Sciatic nerve (tissue), 2 donors: ENCODE data around the gene CARTPT. TPM values are rescaled to one million over a fixed set of nuclear protein-coding genes. Genes with fewer than 3 reads are reported as not detected.

Experiments used
- ATAC-seq: fragments of 200-7000 bp; cut with Tn5 transposase; one replicate; pipeline ENCODE4 v1.9.1; 2020; ENCODE audit warnings: mild to moderate bottlenecking, moderate library complexity
- DNase-seq: peaks from one replicate; pipeline ENCODE4 v3.0.0-alpha.2; 2020; ENCODE audit warnings: low spot score
- intact Hi-C: fragments of 100-400 bp; cut with DNase I; formaldehyde crosslinking; loops from one replicate; pipeline ENCODE4 v1.14.2; 2022
- total RNA-seq: library from RNA; stranded (reverse); fragmentation: NEBNext Ultra II Directional; extraction: Animal tissue kit (Norgen Biotek cat#: 25700); gene quantifications from one replicate; pipeline ENCODE4 v1.2.1, GENCODE V29; 2021
- donor health status: DM: no; HTN: no; CAD: no.
- donor health status: DM: no; HTN: no; CAD: no.

Gene CARTPT
- total RNA-seq, 1 donor from 2014 or later = not detected

DNA sequence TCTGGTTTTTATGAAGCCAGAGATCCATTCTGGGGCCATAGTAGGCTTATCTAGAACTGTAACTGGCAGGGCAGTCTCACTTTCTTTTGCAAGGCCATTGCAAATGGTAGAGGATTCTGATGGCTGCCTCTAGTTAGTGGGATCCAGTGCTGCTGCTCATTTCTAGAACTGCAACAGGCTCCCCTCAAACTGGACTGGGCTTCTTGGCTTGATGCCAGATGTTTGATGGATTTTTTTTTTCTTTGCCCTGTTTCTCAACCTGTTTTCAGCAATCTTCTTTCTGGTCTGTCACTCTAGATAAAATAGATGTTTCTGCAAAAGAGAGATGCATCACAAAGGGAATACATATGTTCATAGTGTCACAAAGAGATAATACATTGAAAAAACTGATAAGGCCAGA is 11.9 kb downstream of the CARTPT start:
- DNase-seq (no peak), ATAC-seq (no peak)
- intact Hi-C loops = no loop called here

DNA sequence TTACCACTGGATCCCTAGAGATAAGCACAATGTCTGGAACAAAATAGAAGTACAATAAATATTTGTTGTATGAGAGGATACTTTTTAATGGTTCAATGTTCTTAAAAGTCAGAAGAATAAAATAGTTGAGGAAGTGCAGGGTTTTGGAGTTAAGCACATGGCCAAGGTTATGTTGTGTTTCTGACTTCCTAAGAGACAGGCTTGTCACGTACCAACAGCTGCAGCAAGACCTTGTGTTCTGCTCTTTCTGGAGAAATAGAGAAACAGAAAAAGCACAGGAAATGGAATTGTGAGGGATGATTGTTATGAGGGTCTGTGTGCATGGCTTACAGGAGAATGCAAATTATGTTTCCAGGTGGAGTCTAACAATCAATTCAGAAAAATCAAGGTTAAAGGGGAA is 12.9 kb downstream of the CARTPT start:
- DNase-seq = no peak
- no peak for ATAC-seq

DNA sequence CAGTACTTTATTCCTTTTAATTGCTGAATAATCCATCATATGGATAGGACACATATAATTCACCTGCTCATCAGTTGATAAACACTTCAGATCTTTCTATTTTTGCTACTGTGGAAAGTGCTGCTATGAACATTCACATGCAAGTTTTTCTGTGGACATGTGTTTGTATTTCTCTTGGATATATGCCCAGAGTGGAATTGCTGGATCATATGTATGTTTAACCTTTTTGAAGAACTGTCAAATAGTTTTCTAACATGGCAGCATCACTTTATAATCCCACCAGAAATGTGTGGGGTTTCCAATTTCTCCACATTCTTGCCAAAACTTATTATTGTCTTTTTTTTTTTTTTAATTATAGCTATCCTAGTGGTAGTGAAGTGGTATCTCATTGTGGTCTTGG is 15.1 kb downstream of the CARTPT start:
- intact Hi-C loops = no loop called here
- ATAC-seq = no peak
- no peak for DNase-seq

More for the DNA sequence above, 12.9 kb downstream of the CARTPT start:
- intact Hi-C loops = no loop called here

DNA sequence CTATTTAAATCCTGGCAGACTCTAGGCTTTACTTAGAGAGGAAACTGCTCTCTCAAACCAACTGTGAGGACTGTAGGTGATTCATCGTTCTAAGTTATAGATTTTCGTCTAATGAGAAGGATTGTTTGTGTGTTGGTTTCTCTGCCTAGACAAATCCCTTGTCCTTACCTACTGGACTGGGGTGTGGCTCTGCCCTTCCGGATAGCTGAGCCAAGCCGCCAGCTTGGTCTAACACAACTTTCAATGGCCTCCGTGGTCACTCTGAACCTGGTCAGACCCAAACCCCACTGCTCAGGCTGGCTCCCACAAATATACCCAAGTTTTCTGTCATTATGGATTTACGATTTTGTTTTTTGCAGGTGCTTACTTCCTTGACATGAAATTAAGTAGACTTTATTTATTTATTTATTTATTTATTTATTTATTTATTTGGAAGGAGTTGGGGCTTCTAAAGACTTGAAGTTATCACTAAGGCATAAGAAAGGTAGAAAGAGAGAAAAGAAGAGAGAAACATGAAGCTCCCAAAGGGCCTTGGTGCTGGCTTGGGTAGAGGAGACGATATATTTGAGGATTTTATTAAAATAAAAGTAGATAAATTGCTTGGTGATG is 19.0 kb downstream of the CARTPT start:
- intact Hi-C loops = no loop called here
- no peak for ATAC-seq

DNA sequence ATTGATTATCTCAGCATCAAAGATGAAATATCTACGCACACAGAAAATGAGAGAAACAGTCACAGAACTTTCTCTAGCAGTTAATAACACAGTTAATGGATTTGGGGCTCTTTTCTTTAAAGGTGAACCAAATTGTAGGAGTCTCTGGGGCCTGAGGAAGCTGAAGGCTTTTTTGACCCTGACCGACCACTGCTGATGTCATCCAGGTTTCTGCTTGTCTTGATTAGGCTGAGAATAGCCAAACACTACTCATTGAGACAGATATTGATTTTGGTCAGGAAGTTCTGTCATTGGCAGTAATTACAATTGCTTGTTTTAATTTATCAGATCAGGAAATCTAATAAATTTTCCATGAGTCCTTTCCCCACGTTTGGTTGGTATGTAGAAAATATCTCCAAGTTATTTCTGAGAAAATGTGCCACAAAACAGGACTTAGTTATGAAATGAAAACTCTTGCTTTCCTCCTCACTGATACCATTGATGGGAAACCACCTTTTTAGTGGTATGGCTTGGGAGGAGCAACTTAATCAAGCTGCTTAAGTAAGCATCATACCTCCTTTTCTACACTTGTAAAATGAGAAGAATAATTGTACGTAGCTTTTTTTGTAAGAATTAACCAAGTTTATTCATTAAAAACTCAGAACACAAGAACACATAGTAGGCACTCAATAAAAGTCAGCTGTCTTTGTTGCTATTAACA is 19.7 kb downstream of the CARTPT start:
- ATAC-seq = no peak
- intact Hi-C loops = no loop called here
- no peak for DNase-seq

More for the DNA sequence above, 19.0 kb downstream of the CARTPT start:
- no peak for DNase-seq

DNA sequence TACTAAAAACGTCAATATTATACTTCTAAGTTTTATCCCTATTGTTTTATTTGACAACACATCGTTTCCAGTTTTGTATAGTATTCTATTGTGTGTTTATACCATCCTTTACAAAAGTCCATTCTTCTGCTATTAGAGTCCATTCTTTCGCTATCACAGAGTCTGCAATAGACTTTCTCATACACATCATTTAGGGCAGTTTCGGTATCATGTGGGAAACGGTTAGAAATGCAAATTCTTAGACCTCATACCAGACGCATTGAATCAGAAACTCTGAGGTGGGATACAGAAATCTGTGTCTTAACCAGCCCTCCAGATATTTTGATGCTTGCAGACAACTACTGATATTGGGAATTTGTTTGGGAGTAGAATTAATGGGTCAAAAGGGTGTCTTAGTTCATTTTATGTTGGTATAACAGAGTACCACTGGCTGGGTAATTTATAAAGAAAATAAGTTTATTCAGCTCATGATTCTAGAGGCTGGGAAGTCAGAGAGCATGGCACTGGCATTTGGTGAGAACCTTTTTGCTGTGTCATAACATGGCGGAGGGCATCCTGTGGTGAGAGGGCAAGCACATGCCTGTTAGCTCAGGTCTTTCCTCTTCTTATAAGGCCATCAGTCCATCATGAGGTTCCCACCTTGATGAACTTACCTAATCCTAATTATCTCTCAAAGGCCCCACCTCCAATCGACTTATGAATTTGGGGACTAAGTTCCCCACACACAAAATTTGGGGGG is 21.1 kb downstream of the CARTPT start:
- DNase-seq (no peak), ATAC-seq (no peak)
- intact Hi-C loops = no loop called here

DNA sequence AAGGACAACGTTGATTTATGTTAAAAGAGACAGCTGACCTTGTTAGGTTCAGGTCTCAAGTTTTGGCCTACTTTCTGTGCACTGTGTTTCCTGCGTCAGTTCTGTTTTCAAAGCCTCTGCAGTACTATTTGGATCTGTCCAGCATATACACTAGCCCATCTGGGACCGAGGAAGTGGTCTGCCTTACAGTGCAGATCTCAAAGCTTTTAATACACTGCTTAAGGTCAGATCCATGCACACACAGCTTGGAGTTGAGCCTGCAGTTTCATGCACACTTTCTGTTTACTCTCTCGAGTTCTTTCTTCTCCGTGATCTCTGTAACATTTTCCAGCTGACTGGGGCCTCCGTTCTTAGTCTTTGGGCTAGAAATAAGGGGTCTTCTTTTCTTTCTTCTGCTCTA is 24.1 kb downstream of the CARTPT start:
- intact Hi-C loops = no loop called here

DNA sequence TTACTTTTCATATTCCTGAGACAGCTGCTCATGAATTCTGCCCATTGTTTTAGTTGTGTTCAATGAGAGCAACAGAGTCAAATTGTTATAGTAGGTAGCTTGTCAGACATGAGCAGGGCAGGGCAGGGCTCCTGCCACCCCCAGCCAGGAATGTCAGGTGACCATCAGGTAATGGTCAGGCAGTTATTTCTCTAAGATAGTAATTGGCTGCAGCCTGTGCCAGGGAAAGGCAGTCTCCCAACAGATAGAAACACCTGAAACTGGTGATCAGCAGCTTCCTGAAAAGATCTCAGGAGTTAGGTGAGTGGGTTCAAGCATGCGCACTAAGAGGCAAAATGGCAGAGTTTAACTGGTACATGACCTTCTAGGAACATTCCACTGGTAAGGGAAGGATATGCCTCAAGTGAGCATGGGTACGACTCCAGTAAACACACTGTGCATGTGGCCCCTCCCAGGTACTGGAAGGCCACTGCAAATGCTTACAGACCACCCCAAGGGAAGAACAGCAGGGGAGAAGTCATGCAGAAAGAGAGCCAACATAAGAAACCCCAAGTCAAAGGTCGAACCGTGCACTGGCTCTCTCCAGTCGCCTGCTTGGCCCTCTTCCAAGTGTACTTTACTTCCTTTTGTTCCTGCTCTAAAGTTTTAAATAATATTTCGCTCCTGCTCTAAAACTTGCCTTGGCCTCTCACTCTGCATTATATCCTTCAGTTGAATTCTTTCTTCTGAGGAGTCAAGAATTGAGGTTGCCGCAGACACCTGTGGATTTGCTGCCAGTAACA is 25.1 kb downstream of the CARTPT start:
- ATAC-seq = no peak
- intact Hi-C loops = no loop called here
- DNase-seq = no peak

More for the DNA sequence above, 24.1 kb downstream of the CARTPT start:
- DNase-seq (no peak), ATAC-seq (no peak)

DNA sequence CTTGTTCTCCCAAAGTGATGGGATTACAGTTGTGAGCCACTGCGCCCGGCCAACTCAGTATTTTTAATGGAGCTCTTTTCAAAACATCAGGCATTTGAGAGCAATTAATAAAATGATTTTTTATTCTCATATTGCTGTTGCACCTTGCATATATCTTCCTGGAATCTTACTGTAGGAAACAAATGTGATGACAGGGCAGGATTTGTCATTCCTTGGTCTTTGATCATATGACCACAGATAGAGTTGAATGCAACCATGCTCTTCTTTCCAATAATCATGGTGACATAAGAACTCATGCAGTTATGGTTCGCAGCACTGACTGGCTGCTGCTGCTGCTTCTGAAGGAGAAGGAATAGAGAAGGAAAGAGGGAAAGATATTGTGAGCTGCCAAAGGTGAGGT is 28.1 kb downstream of the CARTPT start:
- intact Hi-C loops = no loop called here
- DNase-seq (no peak), ATAC-seq (no peak)

DNA sequence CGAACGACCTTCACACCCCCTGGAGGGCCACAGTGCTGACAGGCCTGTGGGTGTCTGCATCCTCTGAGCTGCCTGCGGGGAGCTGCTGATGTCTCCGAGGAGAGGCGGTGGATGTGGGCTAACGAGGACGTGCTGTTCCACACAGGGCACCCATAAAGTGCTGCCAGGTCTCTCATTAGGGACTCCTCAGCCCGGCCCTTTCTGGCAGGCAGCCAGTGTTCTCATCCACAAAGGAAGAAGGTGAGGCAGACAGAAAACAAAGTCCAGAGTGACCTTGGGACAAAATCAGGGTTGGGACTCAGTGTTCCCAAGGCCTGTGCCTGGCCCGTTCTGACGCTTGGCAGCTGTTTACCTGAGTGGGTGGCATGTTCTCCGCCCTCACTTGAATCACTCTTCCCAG is 29.3 kb downstream of the CARTPT start:
- no peak for DNase-seq
- intact Hi-C loops = no loop called here
- ATAC-seq = no peak

DNA sequence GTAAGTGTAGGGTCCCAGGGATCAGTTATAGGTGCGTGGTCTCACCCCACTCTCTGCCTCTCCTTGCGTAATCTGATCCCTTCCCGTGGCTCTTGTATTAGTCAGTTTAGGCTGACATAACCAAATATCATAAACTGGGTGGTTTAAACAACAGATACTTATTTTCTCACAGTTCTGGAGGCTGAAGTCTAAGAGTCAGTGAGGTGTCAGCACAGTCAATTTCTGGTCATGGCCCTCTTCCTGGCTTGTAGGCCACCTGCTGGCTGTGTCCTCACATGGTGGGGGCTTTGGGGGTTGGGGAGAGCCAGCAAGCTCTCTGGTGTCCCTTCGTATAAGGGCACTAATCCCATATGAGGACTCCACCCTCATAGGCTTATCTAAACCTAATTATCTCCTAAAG is 32.3 kb downstream of the CARTPT start:
- ATAC-seq = no peak
- intact Hi-C loops = no loop called here
- DNase-seq = no peak

DNA sequence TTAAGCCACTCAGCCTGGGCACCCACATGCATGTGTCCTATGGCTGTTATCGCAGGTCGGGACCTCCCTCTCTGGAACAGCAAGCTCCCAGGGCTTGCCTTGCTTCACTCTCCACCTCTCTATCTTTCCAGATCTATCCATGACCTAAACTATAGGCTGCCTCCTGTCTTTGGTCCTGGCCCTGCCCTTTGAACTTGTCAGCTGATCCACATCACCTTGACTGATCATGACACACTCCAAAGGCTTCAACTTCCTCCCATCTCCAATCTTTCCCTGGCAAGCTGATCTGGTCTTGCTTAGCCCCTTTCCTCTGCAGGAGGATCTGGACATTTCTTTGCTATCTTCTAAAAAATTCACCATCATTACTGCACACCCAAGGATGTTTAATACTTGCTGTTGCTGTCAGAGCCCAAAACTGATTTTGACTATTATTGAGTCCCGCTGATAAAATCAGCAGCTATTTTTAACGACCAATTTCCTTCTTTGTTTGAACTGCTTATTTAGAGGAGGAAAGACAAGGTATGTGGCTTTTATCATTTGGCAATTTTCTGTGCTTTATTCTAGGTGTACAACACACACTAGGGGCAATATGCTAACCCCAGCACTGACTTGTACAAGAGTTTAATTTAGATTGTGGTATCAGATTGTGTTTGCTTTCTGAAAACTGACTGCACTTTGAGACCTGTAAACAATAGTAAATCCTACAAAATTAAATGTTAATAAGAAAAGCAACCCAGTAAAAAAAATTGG is 33.5 kb downstream of the CARTPT start:
- DNase-seq (no peak), ATAC-seq (no peak)
- intact Hi-C loops = no loop called here

DNA sequence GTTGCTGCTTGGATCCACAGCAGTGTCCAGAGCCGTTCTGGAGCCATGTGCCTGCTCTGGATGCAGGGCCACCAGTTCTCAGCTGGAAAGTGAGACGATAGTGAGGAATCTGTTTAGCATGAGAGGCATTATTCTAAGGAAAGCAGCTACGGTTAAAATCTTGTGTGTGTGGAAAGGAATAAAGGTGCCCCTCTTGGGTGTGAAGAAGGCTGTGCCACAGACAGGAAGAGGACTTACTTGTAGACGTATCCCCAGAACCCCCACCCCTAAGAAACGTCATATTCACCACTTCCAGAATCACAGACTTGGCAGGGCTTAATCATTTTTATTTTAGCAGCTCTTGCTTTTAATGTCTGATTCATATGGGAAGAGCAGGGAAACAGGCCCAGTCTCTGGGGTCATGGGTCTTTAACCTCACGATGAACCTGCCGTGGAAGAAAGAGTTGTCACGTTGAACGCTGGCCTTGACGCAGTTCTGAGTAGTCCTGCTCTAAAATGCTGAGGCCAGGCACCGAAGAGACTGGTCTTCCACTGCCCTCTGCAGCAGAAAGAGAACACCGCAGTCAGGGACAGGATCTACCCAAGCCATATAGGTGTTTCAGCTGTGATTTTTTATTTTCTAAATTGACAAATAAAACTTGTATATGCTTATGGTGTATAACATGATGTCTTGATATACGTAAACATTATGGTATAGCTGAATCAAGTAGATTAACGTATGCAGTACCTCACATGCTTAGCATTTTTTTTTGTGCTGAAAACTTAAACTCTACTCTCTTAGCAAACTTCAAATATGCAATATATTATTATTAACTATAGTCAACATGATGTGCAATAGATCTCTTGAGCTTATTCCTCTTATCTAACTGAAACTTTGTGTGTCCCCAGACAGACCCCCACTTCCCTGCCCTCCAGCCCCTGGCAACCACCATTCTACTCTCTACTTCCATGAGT is 38.8 kb downstream of the CARTPT start:
- intact Hi-C loops = no loop called here
- ATAC-seq = peak; percentile 93
- DNase-seq = no peak

DNA sequence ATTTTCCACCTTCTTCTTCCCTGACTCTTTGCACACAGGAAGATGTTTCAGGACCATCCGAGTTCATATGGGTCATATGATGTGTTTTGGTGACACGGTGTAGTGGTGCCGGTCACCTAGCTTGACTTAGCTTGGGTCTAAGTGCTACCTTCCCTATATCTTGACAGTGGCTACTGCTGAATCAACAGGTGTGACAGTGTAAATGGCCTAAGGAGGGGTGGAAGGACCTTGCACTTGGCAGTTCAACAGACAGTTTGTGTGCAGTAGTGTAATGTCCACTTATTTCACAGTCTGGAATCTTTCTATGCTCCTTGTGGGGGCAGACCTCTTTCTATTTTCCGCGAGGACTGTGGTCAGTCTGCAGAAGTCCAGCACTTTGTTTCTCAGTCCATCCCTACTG is 43.8 kb downstream of the CARTPT start:
- intact Hi-C loops = no loop called here
- no peak for DNase-seq
- no peak for ATAC-seq

DNA sequence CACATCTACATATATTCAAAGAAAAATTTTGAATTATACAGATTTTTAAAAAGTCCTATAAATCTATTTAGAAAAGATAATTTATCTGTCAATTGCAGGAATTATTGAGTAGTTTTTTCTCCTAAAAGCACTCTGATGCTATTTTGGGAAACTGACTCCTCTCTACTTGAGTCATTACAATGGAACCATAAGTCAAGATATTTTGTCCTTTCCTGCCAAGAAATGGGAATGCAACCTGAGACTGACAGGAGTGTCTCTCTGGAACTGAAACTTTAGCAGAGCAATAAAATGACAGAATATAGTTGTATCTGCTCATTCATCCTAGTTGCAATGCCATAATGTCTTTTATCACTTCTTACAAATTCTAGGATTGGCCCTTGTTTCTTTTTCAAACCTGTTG is 48.6 kb downstream of the CARTPT start:
- intact Hi-C loops = no loop called here
- ATAC-seq = no peak
- DNase-seq = no peak

DNA sequence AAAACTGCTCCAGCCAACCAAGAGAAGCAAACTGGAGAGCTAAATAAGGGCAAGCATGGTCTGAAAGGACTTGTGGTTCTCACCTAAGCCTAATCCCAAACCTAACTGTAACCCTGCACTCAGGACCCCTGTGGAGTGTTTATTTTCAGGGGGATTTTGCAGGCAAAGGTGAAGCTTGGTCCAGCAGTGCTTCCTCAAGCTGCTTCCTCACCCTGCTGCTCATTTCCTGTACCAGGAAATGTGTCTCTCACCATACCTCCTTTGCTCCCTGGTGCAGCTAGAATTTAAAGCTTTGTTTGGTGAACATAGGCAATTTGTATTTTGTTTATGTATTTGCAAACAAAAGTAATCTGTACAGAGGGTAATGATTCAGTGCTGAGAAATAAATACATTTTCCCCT is 50.2 kb downstream of the CARTPT start:
- DNase-seq (no peak), ATAC-seq (no peak)
- intact Hi-C loops = no loop called here

DNA sequence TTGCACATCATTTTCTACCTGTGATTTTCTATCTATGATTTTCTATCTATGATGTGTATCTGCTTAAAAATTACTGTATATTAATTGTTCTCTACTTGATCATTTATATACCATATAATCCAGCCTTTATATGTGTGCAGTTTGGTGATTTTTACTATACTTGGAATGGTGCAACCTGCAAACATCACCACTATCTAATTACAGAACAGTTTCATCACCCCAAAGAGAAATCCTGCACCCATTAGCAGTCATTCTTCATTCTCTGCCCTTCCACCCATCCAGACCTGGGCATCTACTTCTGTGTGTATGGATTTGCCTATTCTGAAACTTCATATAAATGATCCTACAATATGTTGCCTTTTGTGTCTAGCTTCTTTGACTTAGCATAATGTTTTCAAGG is 51.3 kb downstream of the CARTPT start:
- ATAC-seq = no peak

More for the DNA sequence above, 51.3 kb downstream of the CARTPT start:
- intact Hi-C loops = no loop called here
- no peak for DNase-seq
